Ectodermal cell (in vitro differentiated cells): ENCODE results near the gene TAF4B. TPM values are rescaled to one million over a fixed set of nuclear protein-coding genes. Genes with fewer than 3 reads are reported as not detected.
A peak's percentile ranks its signal among the peaks of the same experiment; 100 is the strongest.
"Not testable (repeated sequence)": the region's sequence is repeated elsewhere in the genome, so short reads cannot be mapped to it uniquely, and the experiment has no call there.

ENCODE experiments used
- H3K27ac ChIP-seq: 2 replicates; pipeline ENCODE4 v1.7.0; 2013; ENCODE audit warnings: mild to moderate bottlenecking, low read depth, low read length; ENCODE audit not compliant: insufficient read depth, poor library complexity, severe bottlenecking
- H3K27me3 ChIP-seq: 2 replicates; pipeline ENCODE4 v1.7.0; 2013; ENCODE audit warnings: mild to moderate bottlenecking, low read length; ENCODE audit not compliant: insufficient read depth, control insufficient read depth, poor library complexity, severe bottlenecking
- H3K36me3 ChIP-seq: one replicate; pipeline ENCODE4 v1.7.0; 2013; ENCODE audit warnings: low read length; ENCODE audit not compliant: control insufficient read depth, insufficient read depth
- H3K4me1 ChIP-seq: one replicate; pipeline ENCODE4 v1.7.0; 2013; ENCODE audit warnings: low read length; ENCODE audit not compliant: control insufficient read depth, insufficient read depth
- H3K4me3 ChIP-seq: 2 replicates; pipeline ENCODE4 v1.7.0; 2013; ENCODE audit warnings: low read depth, low read length, control low read depth; ENCODE audit not compliant: insufficient read depth
- H3K9me3 ChIP-seq: 2 replicates; pipeline ENCODE4 v1.7.0; 2013; ENCODE audit warnings: mild to moderate bottlenecking, low read length, moderate library complexity; ENCODE audit not compliant: control insufficient read depth
- WGBS, 2 experiments: methylation state at CpG; one replicate each; pipeline ENCODE4 v1.1.7; 2013; ENCODE audit warnings: missing lambda C conversion rate in 2 of 2; 5-methylcytosine and 5-hydroxymethylcytosine counted together
- polyA plus RNA-seq, 4 experiments: library from polyadenylated mRNA; stranded (reverse); fragments of 50-300 nt; gene quantifications; one replicate each; pipeline ENCODE4 v1.2.3, GENCODE V29; 2013

The TAF4B gene, protein sequence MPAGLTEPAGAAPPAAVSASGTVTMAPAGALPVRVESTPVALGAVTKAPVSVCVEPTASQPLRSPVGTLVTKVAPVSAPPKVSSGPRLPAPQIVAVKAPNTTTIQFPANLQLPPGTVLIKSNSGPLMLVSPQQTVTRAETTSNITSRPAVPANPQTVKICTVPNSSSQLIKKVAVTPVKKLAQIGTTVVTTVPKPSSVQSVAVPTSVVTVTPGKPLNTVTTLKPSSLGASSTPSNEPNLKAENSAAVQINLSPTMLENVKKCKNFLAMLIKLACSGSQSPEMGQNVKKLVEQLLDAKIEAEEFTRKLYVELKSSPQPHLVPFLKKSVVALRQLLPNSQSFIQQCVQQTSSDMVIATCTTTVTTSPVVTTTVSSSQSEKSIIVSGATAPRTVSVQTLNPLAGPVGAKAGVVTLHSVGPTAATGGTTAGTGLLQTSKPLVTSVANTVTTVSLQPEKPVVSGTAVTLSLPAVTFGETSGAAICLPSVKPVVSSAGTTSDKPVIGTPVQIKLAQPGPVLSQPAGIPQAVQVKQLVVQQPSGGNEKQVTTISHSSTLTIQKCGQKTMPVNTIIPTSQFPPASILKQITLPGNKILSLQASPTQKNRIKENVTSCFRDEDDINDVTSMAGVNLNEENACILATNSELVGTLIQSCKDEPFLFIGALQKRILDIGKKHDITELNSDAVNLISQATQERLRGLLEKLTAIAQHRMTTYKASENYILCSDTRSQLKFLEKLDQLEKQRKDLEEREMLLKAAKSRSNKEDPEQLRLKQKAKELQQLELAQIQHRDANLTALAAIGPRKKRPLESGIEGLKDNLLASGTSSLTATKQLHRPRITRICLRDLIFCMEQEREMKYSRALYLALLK
- polyA plus RNA-seq (2013, experiment 1 of 4): 4.1 TPM
- polyA plus RNA-seq (2013, experiment 2 of 4): 4.2 TPM
- 4.3 TPM for polyA plus RNA-seq (2013, experiment 3 of 4)
- polyA plus RNA-seq (2013, experiment 4 of 4): 4.0 TPM

DNA sequence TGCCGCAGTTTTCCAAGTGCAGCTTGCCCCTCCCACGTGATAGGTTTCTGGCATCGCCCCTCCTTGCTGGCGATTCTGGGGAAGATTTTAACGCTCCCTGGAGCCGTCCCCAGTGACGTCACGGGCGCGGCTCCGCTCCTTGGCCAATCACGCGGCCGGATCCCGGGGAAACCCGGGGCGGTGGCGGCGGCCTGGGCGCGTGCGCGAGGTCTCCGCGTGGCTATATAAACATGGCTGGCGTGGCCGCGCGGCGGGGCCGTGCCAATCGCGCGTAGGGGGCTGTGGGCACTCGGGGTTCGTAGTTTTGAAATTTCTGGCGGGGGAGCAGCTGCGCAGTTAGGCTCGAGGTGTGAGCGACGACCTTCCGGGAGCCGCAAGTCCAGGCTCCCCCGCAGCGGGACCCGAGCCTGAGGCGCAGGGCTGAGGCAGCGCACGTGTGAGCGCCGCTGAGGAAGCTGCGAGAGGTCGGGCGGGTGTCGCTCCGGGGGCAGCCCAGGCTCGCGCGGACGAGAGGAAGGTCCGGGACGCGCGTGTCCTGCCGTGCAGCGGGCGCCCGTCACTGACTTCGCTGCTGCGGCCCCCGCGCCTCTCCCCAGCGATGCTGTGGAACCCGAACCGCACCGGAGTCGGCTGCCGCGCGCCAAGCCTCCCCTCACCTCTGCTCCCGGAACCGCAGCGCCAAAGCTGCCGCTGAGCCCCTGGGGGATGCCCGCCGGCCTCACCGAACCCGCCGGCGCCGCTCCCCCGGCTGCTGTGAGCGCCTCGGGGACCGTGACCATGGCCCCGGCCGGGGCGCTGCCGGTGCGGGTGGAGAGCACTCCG lies at the start of gene TAF4B:
Gene TAF4B (plus strand): TSS at position 217 of the 822 bp plus-strand sequence. CDS start 489 bp downstream, at position 706.
- no peaks in the 10 kb centered on the region for H3K36me3 ChIP-seq
- peaks cover 30% of the 10 kb centered on the region for H3K27me3 ChIP-seq
- WGBS, 2 experiments: 0% methylated on average over 101 of the region's 101 CpGs
- H3K9me3 ChIP-seq: no peaks in the 10 kb centered on the region
- peak within 1 kb of the TSS; percentile 80 for H3K4me3 ChIP-seq
- no peaks in the 10 kb centered on the region for H3K4me1 ChIP-seq
- no peak within 1 kb of the TSS for H3K27ac ChIP-seq

DNA sequence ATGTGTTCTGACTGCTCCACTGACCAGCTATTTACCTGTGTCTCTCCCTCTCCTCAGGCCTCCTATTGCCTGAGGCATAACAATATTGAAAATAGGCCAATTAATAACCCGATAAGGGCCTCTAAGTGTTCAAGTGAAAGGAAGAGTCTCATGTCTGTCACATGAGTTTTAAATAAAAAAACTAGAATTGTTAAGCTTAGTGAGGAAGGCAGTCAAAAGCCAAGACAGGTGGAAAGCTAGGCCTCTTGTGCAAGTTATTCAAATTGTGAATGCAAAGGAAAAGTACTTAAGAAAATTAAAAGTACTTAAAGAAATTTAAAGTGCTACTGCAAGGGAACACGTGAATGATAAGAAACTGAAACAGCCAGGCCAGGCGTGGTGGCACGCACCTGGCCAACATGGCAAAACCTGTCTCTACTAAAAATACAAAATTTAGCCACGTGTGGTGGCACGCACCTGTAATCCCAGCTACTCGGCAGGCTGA lies 44.9 kb upstream of the TAF4B start:
- 93% methylated on average over 7 of the region's 7 CpGs for WGBS, 2 experiments
- H3K27me3 ChIP-seq: no peaks in the 10 kb centered on the region
- H3K27ac ChIP-seq: no peak overlapping the region
- H3K9me3 ChIP-seq: no peaks in the 10 kb centered on the region
- H3K4me3 ChIP-seq: no peak overlapping the region
- no peaks in the 10 kb centered on the region for H3K36me3 ChIP-seq
- no peaks in the 10 kb centered on the region for H3K4me1 ChIP-seq

DNA sequence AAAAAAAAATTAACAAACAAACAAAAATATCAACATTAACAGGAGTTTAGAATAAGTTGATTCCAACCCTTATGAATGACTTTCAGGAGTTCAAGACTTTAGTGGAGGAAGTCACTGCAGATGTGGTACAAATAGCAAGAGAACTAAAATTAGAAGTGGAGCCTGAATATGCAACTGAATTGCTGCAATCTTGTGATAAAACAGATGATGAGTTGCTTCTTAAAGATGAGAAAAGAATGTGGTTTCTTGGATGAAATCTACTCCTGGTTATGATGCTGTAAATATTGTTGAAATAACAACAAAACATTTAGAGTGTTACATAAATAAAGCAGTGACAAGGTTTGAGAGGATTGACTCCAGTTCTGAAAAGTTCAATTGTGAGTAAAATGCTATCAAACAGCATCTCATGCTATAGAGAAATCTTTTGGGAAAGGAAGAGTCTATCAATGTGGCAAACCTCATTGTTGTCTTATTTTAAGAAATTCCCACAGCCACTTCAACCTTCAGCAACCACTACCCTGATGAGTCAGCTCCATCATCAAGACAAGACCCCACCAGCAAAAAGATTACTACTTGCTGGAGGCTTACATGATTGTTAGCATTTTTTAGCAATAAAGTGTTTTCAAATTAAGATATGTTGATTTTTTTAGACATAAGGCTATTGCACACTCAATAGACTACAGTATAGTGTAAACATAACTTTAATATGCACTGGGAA lies 42.7 kb upstream of the TAF4B start:
- no peaks in the 10 kb centered on the region for H3K36me3 ChIP-seq

DNA sequence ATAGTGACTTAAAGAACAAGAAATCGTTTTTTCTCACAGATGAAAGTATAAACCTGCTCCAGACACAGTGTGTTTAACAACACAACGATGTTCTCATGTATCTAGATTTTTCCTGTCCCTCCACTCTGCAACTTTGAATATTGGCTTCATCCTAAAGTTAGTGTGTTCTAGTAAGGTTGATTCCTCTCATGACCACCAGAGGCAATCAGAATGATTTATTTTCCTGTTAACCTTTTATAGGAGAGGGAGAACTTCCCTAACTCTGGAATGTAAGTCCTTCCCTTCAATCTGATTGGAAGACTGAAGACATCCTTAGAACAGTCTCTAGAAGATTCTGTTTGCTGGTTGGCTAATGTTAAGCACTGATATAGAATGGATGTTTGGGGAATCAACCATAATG lies 41.0 kb upstream of the TAF4B start:
- 64 to 78% methylated on average over 2 of the region's 2 CpGs for WGBS, 2 experiments
- H3K4me3 ChIP-seq: no peak overlapping the region

More for the DNA sequence above, 42.7 kb upstream of the TAF4B start:
- H3K27me3 ChIP-seq: no peaks in the 10 kb centered on the region
- H3K4me3 ChIP-seq: no peak overlapping the region
- no peaks in the 10 kb centered on the region for H3K9me3 ChIP-seq
- no peak overlapping the region for H3K27ac ChIP-seq
- H3K4me1 ChIP-seq: no peaks in the 10 kb centered on the region

DNA sequence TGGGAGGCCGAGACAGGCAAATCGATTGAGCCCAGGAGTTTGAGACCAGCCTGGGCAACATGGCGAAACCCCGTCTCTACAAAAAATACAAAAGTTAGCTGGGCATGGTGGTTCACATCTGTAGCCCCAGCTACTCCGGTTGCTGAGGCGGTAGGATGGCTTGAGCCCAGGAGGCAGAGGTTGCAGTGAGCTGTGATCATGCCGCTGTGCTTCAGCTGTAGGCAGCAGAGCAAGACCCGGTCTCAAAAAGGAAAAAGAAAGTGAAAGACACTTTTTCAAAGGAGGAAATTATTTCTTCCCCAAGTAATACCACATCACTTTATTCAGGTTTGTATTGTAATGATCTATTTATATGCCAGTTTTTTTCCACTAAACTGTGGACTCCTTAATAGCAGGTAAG lies 35.7 kb upstream of the TAF4B start:
- Histone ChIP-seq H3K9me3 (no peaks in the 10 kb centered on the region), H3K27me3 (no peaks in the 10 kb centered on the region), H3K27ac (no peak overlapping the region), H3K4me3 (no peak overlapping the region), H3K4me1 (no peaks in the 10 kb centered on the region), H3K36me3 (no peaks in the 10 kb centered on the region)
- WGBS, 2 experiments: 92 to 95% methylated on average over 8 of the region's 8 CpGs

More for the DNA sequence above, 41.0 kb upstream of the TAF4B start:
- H3K27me3 ChIP-seq: no peaks in the 10 kb centered on the region
- no peak overlapping the region for H3K27ac ChIP-seq
- H3K9me3 ChIP-seq: no peaks in the 10 kb centered on the region
- H3K4me1 ChIP-seq: no peaks in the 10 kb centered on the region
- no peaks in the 10 kb centered on the region for H3K36me3 ChIP-seq

DNA sequence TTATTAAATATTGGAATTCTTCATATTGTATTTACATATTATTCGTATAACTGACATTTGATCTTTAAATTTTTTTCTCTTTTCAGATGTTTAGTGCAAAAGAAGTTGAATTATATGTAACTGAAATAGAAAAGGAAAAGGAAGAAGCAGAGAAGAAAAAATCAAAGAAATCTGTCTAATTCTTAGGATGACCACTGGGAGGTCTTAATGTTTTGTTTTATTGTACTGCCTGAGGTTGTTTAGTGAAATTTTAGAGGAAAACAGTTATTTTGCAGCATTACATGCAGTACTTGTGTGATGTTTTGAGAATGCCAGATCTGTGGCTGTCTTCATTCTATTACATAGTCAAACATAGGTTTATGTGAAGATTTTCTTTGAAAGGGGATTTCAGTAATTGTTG lies 34.0 kb upstream of the TAF4B start:
- H3K9me3 ChIP-seq: no peaks in the 10 kb centered on the region
- no peak overlapping the region for H3K4me3 ChIP-seq
- no peaks in the 10 kb centered on the region for H3K36me3 ChIP-seq
- WGBS, 2 experiments: no CpG with 5 or more reads among the region's 1 CpG
- H3K27me3 ChIP-seq: no peaks in the 10 kb centered on the region
- no peaks in the 10 kb centered on the region for H3K4me1 ChIP-seq
- no peak overlapping the region for H3K27ac ChIP-seq

DNA sequence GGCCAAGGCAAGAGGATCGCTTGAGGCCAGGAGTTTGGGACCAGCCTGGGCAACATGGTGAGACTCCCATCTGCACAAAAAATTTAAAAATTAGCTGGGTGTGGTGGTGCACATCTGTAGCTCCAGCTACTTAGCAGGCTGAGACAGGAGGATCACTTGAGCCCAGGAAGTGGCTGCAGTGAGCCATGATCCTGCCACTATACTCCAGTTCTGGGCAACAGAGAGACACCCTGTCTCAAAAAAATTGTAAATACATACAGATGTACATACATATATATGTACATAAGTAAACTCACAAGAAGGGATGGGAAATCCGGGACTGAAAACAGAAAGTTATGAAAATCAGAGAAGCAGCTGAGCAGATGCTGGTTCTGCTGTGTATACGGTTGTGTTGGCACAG lies 29.6 kb upstream of the TAF4B start:
- H3K4me3 ChIP-seq: no peak overlapping the region
- H3K27ac ChIP-seq: no peak overlapping the region
- no peaks in the 10 kb centered on the region for H3K36me3 ChIP-seq
- no peaks in the 10 kb centered on the region for H3K27me3 ChIP-seq
- 90 to 98% methylated on average over 3 of the region's 3 CpGs for WGBS, 2 experiments
- no peaks in the 10 kb centered on the region for H3K4me1 ChIP-seq
- no peaks in the 10 kb centered on the region for H3K9me3 ChIP-seq

DNA sequence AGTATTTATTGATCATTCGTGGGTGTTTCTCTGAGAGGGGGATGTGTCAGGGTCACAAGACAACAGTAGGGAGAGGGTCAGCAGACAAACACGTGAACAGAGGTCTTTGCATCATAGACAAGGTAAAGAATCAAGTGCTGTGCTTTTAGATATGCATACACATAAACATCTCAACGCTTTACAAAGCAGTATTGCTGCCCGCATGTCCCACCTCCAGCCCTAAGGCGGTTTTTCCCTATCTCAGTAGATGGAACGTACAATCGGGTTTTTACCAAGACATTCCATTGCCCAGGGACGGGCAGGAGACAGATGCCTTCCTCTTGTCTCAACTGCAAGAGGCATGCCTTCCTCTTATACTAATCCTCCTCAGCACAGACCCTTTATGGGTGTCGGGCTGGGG lies 24.2 kb upstream of the TAF4B start:
- H3K9me3 ChIP-seq, H3K4me3 ChIP-seq, H3K27me3 ChIP-seq, H3K27ac ChIP-seq, H3K36me3 ChIP-seq, H3K4me1 ChIP-seq: not testable (repeated sequence)
- 87% methylated on average over 8 of the region's 9 CpGs for WGBS, 2 experiments

DNA sequence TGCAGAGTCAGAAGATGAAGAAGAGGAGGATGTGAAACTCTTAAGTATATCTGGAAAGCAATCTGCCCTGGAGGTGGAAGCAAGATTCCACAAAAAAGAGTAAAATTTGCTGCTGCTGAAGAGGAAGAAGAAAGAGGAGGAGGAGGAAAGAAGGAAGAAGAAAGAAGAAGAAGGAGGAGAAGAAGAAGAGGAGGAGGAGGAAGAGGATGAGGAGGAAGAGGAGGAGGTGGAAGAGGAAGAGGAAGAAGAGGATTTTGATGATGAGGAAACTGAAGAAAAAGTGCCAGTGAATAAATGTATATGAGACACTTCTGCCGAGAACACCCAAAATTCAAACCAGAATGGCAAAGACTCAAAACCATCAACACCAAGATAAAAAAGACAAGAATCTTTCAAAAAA lies 20.9 kb upstream of the TAF4B start:
- no peaks in the 10 kb centered on the region for H3K36me3 ChIP-seq
- no peaks in the 10 kb centered on the region for H3K4me1 ChIP-seq
- H3K9me3 ChIP-seq: no peaks in the 10 kb centered on the region
- H3K27me3 ChIP-seq: no peaks in the 10 kb centered on the region
- WGBS, 2 experiments: 87% methylated on average over 1 of the region's 1 CpG; no CpG with 5 or more reads in 1 of the 2 experiments
- H3K4me3 ChIP-seq: no peak overlapping the region
- no peak overlapping the region for H3K27ac ChIP-seq
